Ectodermal cell (in vitro differentiated cells): ENCODE data around the gene ST6GAL1.
"Not testable (repeated sequence)": the region's sequence is repeated elsewhere in the genome, so short reads cannot be mapped to it uniquely, and the experiment has no call there.

Experiments used
- H3K27ac ChIP-seq: 2 replicates; pipeline ENCODE4 v1.7.0; 2013; ENCODE audit warnings: mild to moderate bottlenecking, low read depth, low read length; ENCODE audit not compliant: insufficient read depth, poor library complexity, severe bottlenecking
- H3K27me3 ChIP-seq: 2 replicates; pipeline ENCODE4 v1.7.0; 2013; ENCODE audit warnings: mild to moderate bottlenecking, low read length; ENCODE audit not compliant: insufficient read depth, control insufficient read depth, poor library complexity, severe bottlenecking
- H3K36me3 ChIP-seq: one replicate; pipeline ENCODE4 v1.7.0; 2013; ENCODE audit warnings: low read length; ENCODE audit not compliant: control insufficient read depth, insufficient read depth
- H3K4me1 ChIP-seq: one replicate; pipeline ENCODE4 v1.7.0; 2013; ENCODE audit warnings: low read length; ENCODE audit not compliant: control insufficient read depth, insufficient read depth
- H3K4me3 ChIP-seq: 2 replicates; pipeline ENCODE4 v1.7.0; 2013; ENCODE audit warnings: low read depth, low read length, control low read depth; ENCODE audit not compliant: insufficient read depth
- H3K9me3 ChIP-seq: 2 replicates; pipeline ENCODE4 v1.7.0; 2013; ENCODE audit warnings: mild to moderate bottlenecking, low read length, moderate library complexity; ENCODE audit not compliant: control insufficient read depth
- WGBS, 2 experiments: methylation state at CpG; one replicate each; pipeline ENCODE4 v1.1.7; 2013; ENCODE audit warnings: missing lambda C conversion rate in 2 of 2; 5-methylcytosine and 5-hydroxymethylcytosine counted together

The ST6GAL1 gene

GRCh38 chr3:187042874-187043458 lies 112.6 kb downstream of the ST6GAL1 start:
- Histone ChIP-seq H3K27me3 (no peaks in the 10 kb centered on the region), H3K27ac (no peak overlapping the region), H3K4me1 (no peaks in the 10 kb centered on the region), H3K36me3 (peaks cover 11% of the 10 kb centered on the region), H3K4me3 (no peak overlapping the region), H3K9me3 (no peaks in the 10 kb centered on the region)
- 96% methylated on average over 8 of the region's 8 CpGs for WGBS, 2 experiments

DNA sequence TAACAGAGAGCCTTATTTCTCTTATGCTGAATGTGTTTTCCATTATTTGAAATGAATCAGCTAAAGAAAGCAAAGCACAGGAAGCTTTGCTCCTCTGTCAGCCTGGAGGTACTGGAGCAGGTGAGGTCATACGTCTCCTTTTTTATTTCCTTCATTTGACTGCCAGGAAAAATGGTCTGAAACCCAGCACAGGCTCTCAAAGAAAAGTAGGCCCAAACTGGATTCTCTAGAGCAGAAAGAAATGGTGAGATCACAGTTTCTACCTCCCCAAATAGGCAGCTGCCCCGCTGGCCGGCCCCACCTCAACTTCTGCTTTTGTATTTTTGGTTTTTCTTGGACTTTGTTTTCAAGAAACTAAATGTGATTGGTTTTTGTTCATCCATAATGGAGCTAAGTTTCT lies 113.9 kb downstream of the ST6GAL1 start:
- Histone ChIP-seq H3K9me3 (no peaks in the 10 kb centered on the region), H3K4me3 (no peak overlapping the region), H3K27me3 (no peaks in the 10 kb centered on the region), H3K4me1 (no peaks in the 10 kb centered on the region), H3K27ac (no peak overlapping the region), H3K36me3 (peaks cover 11% of the 10 kb centered on the region)
- WGBS, 2 experiments: 95 to 97% methylated on average over 3 of the region's 3 CpGs

DNA sequence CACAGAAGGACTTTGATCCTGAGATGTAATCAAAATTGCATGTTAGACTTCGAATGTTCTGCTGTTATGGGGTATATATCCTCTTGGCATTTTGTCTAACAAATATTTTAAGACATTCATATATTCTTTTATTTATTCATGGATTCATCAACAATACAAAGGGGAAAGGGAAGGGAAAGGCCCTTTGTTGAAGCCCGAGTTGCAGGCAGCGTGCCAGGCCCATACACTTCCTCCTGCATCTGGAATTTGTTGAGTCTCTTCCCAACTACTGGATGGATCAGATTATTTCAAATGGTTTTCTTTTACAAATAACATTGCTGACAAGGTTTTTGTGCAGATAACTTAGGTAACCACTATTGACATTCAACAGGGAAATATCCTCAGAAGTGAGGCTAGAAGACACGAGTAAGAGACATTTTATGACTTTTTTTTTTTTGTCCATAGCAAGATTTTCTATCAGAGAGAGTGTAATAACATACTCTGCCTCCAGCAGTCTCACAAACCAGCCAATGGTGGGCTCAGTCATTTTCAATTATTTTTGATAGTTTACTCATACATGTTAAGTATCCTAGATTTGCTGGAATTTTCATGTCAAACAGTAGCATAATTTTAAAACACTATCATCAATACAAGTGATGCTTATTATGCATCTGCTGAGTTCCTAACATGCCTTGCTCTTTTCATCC lies 114.7 kb downstream of the ST6GAL1 start:
- Histone ChIP-seq H3K4me3 (no peak overlapping the region), H3K27me3 (no peaks in the 10 kb centered on the region), H3K9me3 (no peaks in the 10 kb centered on the region), H3K4me1 (no peaks in the 10 kb centered on the region), H3K27ac (no peak overlapping the region), H3K36me3 (peaks cover 11% of the 10 kb centered on the region)
- 90 to 100% methylated on average over 3 of the region's 4 CpGs for WGBS, 2 experiments

DNA sequence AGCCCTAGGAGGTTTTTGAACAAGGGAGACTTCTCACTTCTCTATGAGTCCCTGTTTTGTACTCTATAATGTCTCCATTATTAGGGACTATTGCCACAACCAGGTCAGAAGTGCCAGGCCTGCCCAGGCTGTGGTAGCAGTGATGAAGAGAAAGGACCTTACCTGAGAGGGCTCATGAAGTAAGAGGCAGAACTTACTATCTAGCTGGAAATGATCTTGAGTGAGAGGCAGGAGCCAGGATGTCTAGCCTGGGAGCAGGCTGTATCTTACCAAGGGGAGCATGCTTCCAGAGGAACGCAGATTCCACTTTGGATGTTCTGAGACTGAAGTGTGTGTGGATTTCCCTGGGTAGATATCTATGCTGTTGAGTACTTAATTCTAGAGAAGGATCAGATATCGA lies 115.7 kb downstream of the ST6GAL1 start:
- Histone ChIP-seq H3K4me3 (no peak overlapping the region), H3K9me3 (no peaks in the 10 kb centered on the region), H3K27ac (no peak overlapping the region), H3K27me3 (no peaks in the 10 kb centered on the region), H3K4me1 (no peaks in the 10 kb centered on the region), H3K36me3 (peaks cover 12% of the 10 kb centered on the region)
- WGBS, 2 experiments: 94 to 95% methylated on average over 2 of the region's 2 CpGs

- 86 to 89% methylated on average over 5 of the region's 5 CpGs for WGBS, 2 experiments
- Histone ChIP-seq H3K27ac (no peak overlapping the region), H3K4me3 (no peak overlapping the region), H3K27me3 (no peaks in the 10 kb centered on the region), H3K9me3 (no peaks in the 10 kb centered on the region), H3K4me1 (no peaks in the 10 kb centered on the region), H3K36me3 (peaks cover 13% of the 10 kb centered on the region)
These were observed 119.3 kb downstream of the ST6GAL1 start for GRCh38 chr3:187049462-187050101.

DNA sequence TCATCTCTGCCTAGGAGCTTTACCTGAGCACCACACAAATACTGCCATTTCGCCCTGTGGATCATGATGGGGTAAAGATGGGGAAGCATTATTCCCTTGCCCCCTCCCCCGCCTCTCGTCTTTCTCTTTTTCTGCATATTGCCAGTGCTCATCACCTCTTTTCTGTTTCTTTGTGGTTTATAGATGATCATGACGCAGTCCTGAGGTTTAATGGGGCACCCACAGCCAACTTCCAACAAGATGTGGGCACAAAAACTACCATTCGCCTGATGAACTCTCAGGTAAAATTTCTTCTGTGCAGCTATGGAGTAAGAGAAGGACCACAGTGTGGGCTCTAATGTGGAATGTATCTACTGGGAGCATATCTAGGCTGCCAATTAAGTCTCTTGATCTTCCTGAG lies 120.7 kb downstream of the ST6GAL1 start:
- H3K36me3 ChIP-seq: peaks cover 13% of the 10 kb centered on the region
- no peaks in the 10 kb centered on the region for H3K27me3 ChIP-seq
- H3K9me3 ChIP-seq: no peaks in the 10 kb centered on the region
- 93 to 95% methylated on average over 5 of the region's 5 CpGs for WGBS, 2 experiments
- no peak overlapping the region for H3K27ac ChIP-seq
- no peak overlapping the region for H3K4me3 ChIP-seq
- H3K4me1 ChIP-seq: no peaks in the 10 kb centered on the region

GRCh38 chr3:187051724-187052366 lies 121.5 kb downstream of the ST6GAL1 start:
- Histone ChIP-seq H3K9me3 (no peaks in the 10 kb centered on the region), H3K4me3 (no peak overlapping the region)
- WGBS, 2 experiments: 90% methylated on average over 3 of the region's 3 CpGs; no CpG with 5 or more reads in 1 of the 2 experiments

DNA sequence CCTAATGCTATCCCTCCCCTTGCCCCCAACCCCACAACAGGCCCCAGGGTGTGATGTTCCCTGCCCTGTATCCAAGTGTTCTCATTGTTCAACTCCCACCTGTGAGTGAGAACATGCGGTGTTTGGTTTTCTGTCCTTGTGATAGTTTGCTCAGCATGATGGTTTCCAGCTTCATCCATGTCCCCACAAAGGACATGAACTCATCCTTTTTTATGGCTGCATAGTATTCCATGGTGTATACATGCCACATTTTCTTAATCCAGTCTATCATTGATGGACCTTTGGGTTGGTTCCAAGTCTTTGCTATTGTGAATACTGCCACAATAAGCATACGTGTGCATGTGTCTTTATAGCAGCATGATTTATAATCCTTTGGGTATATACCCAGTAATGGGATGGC lies 122.1 kb downstream of the ST6GAL1 start:
- WGBS, 2 experiments: 98 to 100% methylated on average over 2 of the region's 2 CpGs
- not testable (repeated sequence) for H3K27me3 ChIP-seq, H3K4me3 ChIP-seq, H3K27ac ChIP-seq, H3K9me3 ChIP-seq, H3K4me1 ChIP-seq
- peaks cover 15% of the 10 kb centered on the region for H3K36me3 ChIP-seq

More at GRCh38 chr3:187051724-187052366, 121.5 kb downstream of the ST6GAL1 start:
- no peak overlapping the region for H3K27ac ChIP-seq
- no peaks in the 10 kb centered on the region for H3K4me1 ChIP-seq
- peaks cover 13% of the 10 kb centered on the region for H3K36me3 ChIP-seq
- no peaks in the 10 kb centered on the region for H3K27me3 ChIP-seq

- H3K27ac ChIP-seq, H3K4me3 ChIP-seq, H3K9me3 ChIP-seq, H3K27me3 ChIP-seq, H3K4me1 ChIP-seq: not testable (repeated sequence)
- H3K36me3 ChIP-seq: peaks cover 24% of the 10 kb centered on the region
- WGBS, 2 experiments: 83 to 98% methylated on average over 2 of the region's 2 CpGs
These were observed 124.1 kb downstream of the ST6GAL1 start for GRCh38 chr3:187054433-187054832.

DNA sequence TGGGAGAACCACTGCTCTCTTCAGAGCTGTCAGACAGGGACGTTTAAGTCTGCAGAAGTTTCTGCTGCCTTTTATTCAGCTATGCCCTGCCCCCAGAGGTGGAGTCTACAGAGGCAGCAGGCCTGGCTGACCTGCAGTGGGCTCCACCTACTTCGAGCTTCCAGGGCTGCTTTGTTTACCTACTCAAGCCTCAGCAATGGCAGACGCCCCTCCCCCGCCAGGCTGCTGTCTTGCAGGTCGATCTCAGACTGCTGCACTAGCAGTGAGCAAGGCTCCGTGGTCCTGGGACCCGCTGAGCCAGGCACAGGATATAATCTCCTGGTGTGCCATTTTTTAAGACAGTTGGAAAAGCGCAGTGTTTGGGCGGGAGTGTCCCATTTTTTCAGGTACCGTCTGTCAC lies 127.5 kb downstream of the ST6GAL1 start:
- peaks cover 10% of the 10 kb centered on the region for H3K36me3 ChIP-seq
- WGBS, 2 experiments: 84% methylated on average over 10 of the region's 10 CpGs

More for the DNA sequence above, 127.5 kb downstream of the ST6GAL1 start:
- H3K27me3 ChIP-seq, H3K4me3 ChIP-seq, H3K9me3 ChIP-seq, H3K27ac ChIP-seq, H3K4me1 ChIP-seq: not testable (repeated sequence)
